Activated T-cell treated with anti-CD3 and anti-CD28 coated beads for 24 hours (primary cell): Measurements from ENCODE around the gene ABCG4.
A peak's percentile ranks its signal among the peaks of the same experiment; 100 is the strongest.
"Not testable (repeated sequence)": the region's sequence is repeated elsewhere in the genome, so short reads cannot be mapped to it uniquely, and the experiment has no call there.

ENCODE experiments used
- DNase-seq: peaks from one replicate; pipeline ENCODE4 v3.0.0-alpha.2; 2020; ENCODE audit warnings: low read depth

ABCG4 gene

GRCh38 chr11:119149018-119149785 lies at the start of gene ABCG4:
Gene ABCG4 (plus strand): TSS chr11:119149052. CDS start chr11:119149966, 914 bp downstream.
- DNase-seq = no peak

GRCh38 chr11:119099711-119100110 lies 49.1 kb upstream of the ABCG4 start:
- DNase-seq = no peak

- no peak for DNase-seq
Observed at GRCh38 chr11:119100246-119100970, 48.4 kb upstream of the ABCG4 start.

- DNase-seq = no peak
Observed at GRCh38 chr11:119100994-119101758, 47.7 kb upstream of the ABCG4 start.

GRCh38 chr11:119101759-119102423 lies 47.0 kb upstream of the ABCG4 start, which contains the start of gene DPAGT1:
Gene DPAGT1 (minus strand): TSS chr11:119101853. CDS start chr11:119101655, 198 bp downstream.
- peak; percentile 81 for DNase-seq

GRCh38 chr11:119103161-119103664 lies 45.6 kb upstream of the ABCG4 start:
- not testable (repeated sequence) for DNase-seq

- no peak for DNase-seq
Observed at GRCh38 chr11:119103793-119104192, 45.1 kb upstream of the ABCG4 start.

GRCh38 chr11:119106564-119107537 lies 42.0 kb upstream of the ABCG4 start, which contains the start of gene C2CD2L:
Gene C2CD2L (plus strand): TSS chr11:119107344. CDS start chr11:119107742, 398 bp downstream.
- DNase-seq = peak; percentile 84

GRCh38 chr11:119107538-119108145 lies 41.2 kb upstream of the ABCG4 start:
- no peak for DNase-seq

- no peak for DNase-seq
Observed at GRCh38 chr11:119108146-119108856, 40.6 kb upstream of the ABCG4 start.

- no peak for DNase-seq
Observed at GRCh38 chr11:119108857-119109221, 40.0 kb upstream of the ABCG4 start.

GRCh38 chr11:119109843-119110242 lies 39.0 kb upstream of the ABCG4 start:
- DNase-seq = no peak

- DNase-seq = no peak
Observed at GRCh38 chr11:119110439-119110838, 38.4 kb upstream of the ABCG4 start.

GRCh38 chr11:119111361-119111925 lies 37.4 kb upstream of the ABCG4 start:
- no peak for DNase-seq

GRCh38 chr11:119112314-119113020 lies 36.4 kb upstream of the ABCG4 start:
- DNase-seq = no peak

GRCh38 chr11:119113716-119114115 lies 35.1 kb upstream of the ABCG4 start:
- no peak for DNase-seq

GRCh38 chr11:119114351-119114750 lies 34.5 kb upstream of the ABCG4 start:
- DNase-seq = no peak

GRCh38 chr11:119115484-119116234 lies 33.2 kb upstream of the ABCG4 start:
- no peak for DNase-seq
